GM23338 (cell line): ENCODE measurements around the gene KLK13. TPM values are rescaled to one million over a fixed set of nuclear protein-coding genes. Genes with fewer than 3 reads are reported as not detected.
A peak's percentile ranks its signal among the peaks of the same experiment; 100 is the strongest.

Source experiments
- ATAC-seq: fragments of 200-7000 bp; cut with Tn5 transposase; 3 replicates; pipeline ENCODE4 v1.9.1; 2020
- DNase-seq: peaks from one replicate; pipeline ENCODE4 v3.0.0-alpha.2; 2015; ENCODE audit warnings: low spot score
- H2AFZ ChIP-seq: fragments of 200-600 bp; sonication (generic); 2 replicates; pipeline ENCODE4 v1.8.0; 2016; ENCODE audit warnings: antibody characterized with exemption, mild to moderate bottlenecking, moderate library complexity
- H3F3A ChIP-seq: fragments of 200-600 bp; sonication (generic); replicated peaks from 2 replicates; pipeline ENCODE4 v1.8.0; 2017; ENCODE audit warnings: antibody characterized with exemption, mixed run types, low read depth
- H3K27ac ChIP-seq: fragments of 200-600 bp; sonication (generic); 2 replicates; pipeline ENCODE4 v1.6.1; 2016; ENCODE audit warnings: low read depth
- H3K27me3 ChIP-seq: fragments of 200-600 bp; sonication (generic); 2 replicates; pipeline ENCODE4 v1.8.0; 2016; ENCODE audit warnings: mild to moderate bottlenecking, mixed run types, moderate library complexity; ENCODE audit not compliant: insufficient read depth
- H3K36me3 ChIP-seq: fragments of 200-600 bp; sonication (generic); 2 replicates; pipeline ENCODE4 v1.8.0; 2016; ENCODE audit warnings: mild to moderate bottlenecking; ENCODE audit not compliant: insufficient read depth
- H3K4me1 ChIP-seq: fragments of 200-600 bp; sonication (generic); 2 replicates; pipeline ENCODE4 v1.8.0; 2016; ENCODE audit warnings: mild to moderate bottlenecking, moderate library complexity; ENCODE audit not compliant: insufficient read depth
- H3K4me2 ChIP-seq: fragments of 200-600 bp; sonication (generic); 2 replicates; pipeline ENCODE4 v1.7.1; 2017; ENCODE audit warnings: mixed run types
- H3K4me3 ChIP-seq: fragments of 200-600 bp; sonication (generic); 2 replicates; pipeline ENCODE4 v1.6.1; 2016; ENCODE audit warnings: mixed run types
- H3K79me2 ChIP-seq: fragments of 200-600 bp; sonication (generic); replicated peaks from 2 replicates; pipeline ENCODE4 v1.8.0; 2017; ENCODE audit warnings: mild to moderate bottlenecking; ENCODE audit not compliant: insufficient read depth
- H3K9me2 ChIP-seq: fragments of 200-600 bp; sonication (generic); 2 replicates; pipeline ENCODE4 v1.8.0; 2017; ENCODE audit not compliant: insufficient read depth
- H4K20me1 ChIP-seq: fragments of 200-600 bp; sonication (generic); replicated peaks from 2 replicates; pipeline ENCODE4 v1.8.0; 2017; ENCODE audit warnings: mild to moderate bottlenecking; ENCODE audit not compliant: insufficient read depth
- H3K27ac Mint-ChIP-seq: 2 replicates; pipeline ENCODE4 v1.8.0; 2020; ENCODE audit warnings: inconsistent platforms, mild to moderate bottlenecking, moderate library complexity, mixed read lengths
- H3K27me3 Mint-ChIP-seq: 3 replicates; pipeline ENCODE4 v1.8.0; 2022; ENCODE audit warnings: low read depth, mild to moderate bottlenecking, moderate library complexity, mixed read lengths, inconsistent platforms; ENCODE audit not compliant: insufficient read depth, poor library complexity
- H3K36me3 Mint-ChIP-seq: 3 replicates; pipeline ENCODE4 v1.8.0; 2021; ENCODE audit warnings: low read depth, mild to moderate bottlenecking, inconsistent platforms, moderate library complexity, mixed read lengths
- H3K4me1 Mint-ChIP-seq: 3 replicates; pipeline ENCODE4 v1.8.0; 2020; ENCODE audit warnings: mild to moderate bottlenecking, inconsistent platforms, mixed read lengths
- H3K4me3 Mint-ChIP-seq: 3 replicates; pipeline ENCODE4 v1.8.0; 2021; ENCODE audit warnings: moderate library complexity, mild to moderate bottlenecking, inconsistent platforms, mixed read lengths
- H3K9me3 Mint-ChIP-seq: 3 replicates; pipeline ENCODE4 v1.8.0; 2020; ENCODE audit warnings: moderate library complexity, mild to moderate bottlenecking, inconsistent platforms, mixed read lengths
- CREB1 ChIP-seq: fragments of 250-450 bp; sonication (Bioruptor Pico); IDR thresholded peaks from 2 replicates; pipeline ENCODE4 v1.5.0; 2020; ENCODE audit warnings: low read depth, mild to moderate bottlenecking, moderate library complexity
- CTCF ChIP-seq, 2 experiments: fragments of 200-600 bp in 1 of 2; sonication (generic) in 1 of 2; conservative IDR thresholded peaks; 2 replicates each; pipeline versions ENCODE4 v1.5.1 to v1.6.1; 2016 to 2017; ENCODE audit warnings: antibody characterized with exemption in 2 of 2, low read depth in 2 of 2, mild to moderate bottlenecking in 2 of 2, moderate library complexity in 1 of 2
- ETS1 ChIP-seq: IDR thresholded peaks from 2 replicates; pipeline ENCODE4 v1.6.1; 2016; ENCODE audit warnings: antibody characterized with exemption
- EZH2 ChIP-seq: fragments of 200-600 bp; sonication (generic); IDR thresholded peaks from one replicate; pipeline ENCODE4 v1.8.0; 2017; ENCODE audit warnings: antibody characterized with exemption, mild to moderate bottlenecking, low read depth; ENCODE audit not compliant: unreplicated experiment
- EZH2phosphoT487 ChIP-seq: fragments of 200-600 bp; sonication (generic); IDR thresholded peaks from one replicate; pipeline ENCODE4 v1.8.1; 2018; ENCODE audit warnings: antibody characterized with exemption; ENCODE audit not compliant: unreplicated experiment
- JUNB ChIP-seq: IDR thresholded peaks from one replicate; pipeline ENCODE4 v1.6.1; 2016; ENCODE audit warnings: antibody characterized with exemption; ENCODE audit not compliant: unreplicated experiment
- NANOG ChIP-seq: IDR thresholded peaks from 2 replicates; pipeline ENCODE4 v1.6.1; 2016; ENCODE audit warnings: antibody characterized with exemption, borderline replicate concordance
- POLR2AphosphoS5 ChIP-seq: IDR thresholded peaks from 2 replicates; pipeline ENCODE4 v1.6.1; 2016; ENCODE audit warnings: antibody characterized with exemption, low read depth
- ZNF114 ChIP-seq: fragments of 250-450 bp; sonication (Bioruptor Pico); IDR thresholded peaks from 2 replicates; pipeline ENCODE4 v1.5.0; 2020; ENCODE audit warnings: mild to moderate bottlenecking, moderate library complexity
- ZNF331 ChIP-seq: fragments of 250-450 bp; sonication (Bioruptor Pico); IDR thresholded peaks from 2 replicates; pipeline ENCODE4 v1.5.0; 2020; ENCODE audit warnings: low read depth, mild to moderate bottlenecking, moderate library complexity
- ZNF462 ChIP-seq: fragments of 250-450 bp; sonication (Bioruptor Pico); IDR thresholded peaks from 2 replicates; pipeline ENCODE4 v1.5.0; 2020; ENCODE audit warnings: mild to moderate bottlenecking, moderate library complexity
- polyA plus RNA-seq: library from polyadenylated mRNA; unstranded; fragments of >200 nt; fragmentation: Nextera tagmentation; extraction: Ambion mirVana; gene quantifications from 2 replicates; pipeline ENCODE4 v1.2.1, GENCODE V29; 2016
- total RNA-seq: library from RNA; depleted of rRNA; stranded (reverse); fragments of >200 nt; shearing (Covaris generic); gene quantifications from 2 replicates; pipeline ENCODE4 v1.2.3, GENCODE V29; 2014

KLK13 gene
- total and polyA plus RNA-seq, 2 experiments from 2014 or later, result 4.5 to 5.7 TPM

- TF ChIP-seq EZH2, result no peak
Measured at GRCh38 chr19:51078104-51078503, 13.2 kb upstream of the KLK13 start (continued).

GRCh38 chr19:51076631-51077213 is 11.8 kb upstream of the KLK13 start:
- H3K4me3 ChIP-seq, result no peak overlapping the region
- H3K79me2 ChIP-seq, result no peaks in the 10 kb centered on the region
- no peak overlapping the region for H3K27ac ChIP-seq
- no peak overlapping the region for H3K4me2 ChIP-seq
- H3K36me3 Mint-ChIP-seq, result no peaks in the 10 kb centered on the region
- no peaks in the 10 kb centered on the region for H3K36me3 ChIP-seq
- H3K27me3 ChIP-seq, result no peaks in the 10 kb centered on the region
- H3K4me3 Mint-ChIP-seq, result no peak overlapping the region
- H3K9me2 ChIP-seq, result no peaks in the 10 kb centered on the region
- H4K20me1 ChIP-seq, result no peaks in the 10 kb centered on the region
- ATAC-seq, result peak; percentile 65
- TF ChIP-seq NANOG (no peak), EZH2phosphoT487 (no peak)
- peaks cover 13% of the 10 kb centered on the region; the same call in 2 of the 3 replicates for H3K9me3 Mint-ChIP-seq
- H3K4me1 ChIP-seq, result peaks cover 6% of the 10 kb centered on the region; the same call in 1 of the 2 replicates
- H3F3A ChIP-seq, result no peaks in the 10 kb centered on the region
- H2AFZ ChIP-seq, result 0 out of 2 replicates have a peak overlapping the region, but pooled peaks have one; percentile 56
- peaks cover 12% of the 10 kb centered on the region for H3K4me1 Mint-ChIP-seq
- H3K27ac Mint-ChIP-seq, result no peak overlapping the region; the same call in 1 of the 2 replicates
- H3K27me3 Mint-ChIP-seq, result peaks cover 8% of the 10 kb centered on the region
- DNase-seq, result no peak

GRCh38 chr19:51075998-51076397 is 11.1 kb upstream of the KLK13 start:
- no peak overlapping the region for H3K27ac Mint-ChIP-seq
- H3K79me2 ChIP-seq, result no peaks in the 10 kb centered on the region
- H3K36me3 ChIP-seq, result no peaks in the 10 kb centered on the region
- H3K4me2 ChIP-seq, result no peak overlapping the region
- H2AFZ ChIP-seq, result 0 out of 2 replicates have a peak overlapping the region, but pooled peaks have one; percentile 56
- H3K36me3 Mint-ChIP-seq, result no peaks in the 10 kb centered on the region
- no peak overlapping the region for H3K4me3 Mint-ChIP-seq
- H4K20me1 ChIP-seq, result no peaks in the 10 kb centered on the region
- H3K9me3 Mint-ChIP-seq, result peaks cover 13% of the 10 kb centered on the region; the same call in 2 of the 3 replicates
- H3K27ac ChIP-seq, result no peak overlapping the region
- no peak for ATAC-seq
- no peaks in the 10 kb centered on the region for H3F3A ChIP-seq
- peaks cover 12% of the 10 kb centered on the region for H3K4me1 Mint-ChIP-seq
- no peaks in the 10 kb centered on the region for H3K9me2 ChIP-seq
- H3K4me1 ChIP-seq, result peaks cover 6% of the 10 kb centered on the region; the same call in 1 of the 2 replicates
- no peak overlapping the region for H3K4me3 ChIP-seq
- H3K27me3 Mint-ChIP-seq, result peaks cover 7% of the 10 kb centered on the region
- no peaks in the 10 kb centered on the region for H3K27me3 ChIP-seq
- no peak for DNase-seq
- TF ChIP-seq ZNF331 (CRISPR knock-in tag) (no peak), ZNF462 (no peak), ZNF114 (CRISPR knock-in tag) (no peak), POLR2AphosphoS5 (no peak), EZH2 (no peak), EZH2phosphoT487 (no peak), CREB1 (CRISPR knock-in tag) (no peak), CTCF (conservative IDR thresholded peaks at IDR 0.05; ENCODE audit: low read depth in 2 of 2) (no peak), JUNB (no peak), ETS1 (no peak)
